Stimulated activated CD8-positive, alpha-beta memory T cell treated with anti-CD3 and anti-CD28 coated beads, Interleukin-12 subunit alpha, Interleukin-12 subunit beta, amount 100 ng/mL, for 24 hours (primary cell): ENCODE data around the gene UBE2N.
A peak's percentile ranks its signal among the peaks of the same experiment; 100 is the strongest.
"Not testable (repeated sequence)": the region's sequence is repeated elsewhere in the genome, so short reads cannot be mapped to it uniquely, and the experiment has no call there.

ENCODE experiments used
- DNase-seq: peaks from one replicate; pipeline ENCODE4 v3.0.0-alpha.2; 2020; ENCODE audit errors: extremely low read depth

Gene UBE2N

GRCh38 chr12:93411060-93411459 lies 30.7 kb downstream of the UBE2N start:
- not testable (repeated sequence) for DNase-seq

GRCh38 chr12:93409343-93410187 lies 32.2 kb downstream of the UBE2N start:
- not testable (repeated sequence) for DNase-seq

GRCh38 chr12:93408813-93409212 lies 32.9 kb downstream of the UBE2N start:
- no peak for DNase-seq

- no peak for DNase-seq
These were observed 33.8 kb downstream of the UBE2N start for GRCh38 chr12:93407963-93408283.

GRCh38 chr12:93407054-93407962 lies 34.4 kb downstream of the UBE2N start:
- no peak for DNase-seq

- no peak for DNase-seq
These were observed 36.5 kb downstream of the UBE2N start for GRCh38 chr12:93404961-93405849.

- DNase-seq, result no peak
These were observed 37.6 kb downstream of the UBE2N start for GRCh38 chr12:93403988-93404803.

- DNase-seq, result no peak
These were observed 39.1 kb downstream of the UBE2N start for GRCh38 chr12:93402333-93403311.

- DNase-seq, result not testable (repeated sequence)
These were observed 42.4 kb downstream of the UBE2N start for GRCh38 chr12:93399183-93399863.

DNA sequence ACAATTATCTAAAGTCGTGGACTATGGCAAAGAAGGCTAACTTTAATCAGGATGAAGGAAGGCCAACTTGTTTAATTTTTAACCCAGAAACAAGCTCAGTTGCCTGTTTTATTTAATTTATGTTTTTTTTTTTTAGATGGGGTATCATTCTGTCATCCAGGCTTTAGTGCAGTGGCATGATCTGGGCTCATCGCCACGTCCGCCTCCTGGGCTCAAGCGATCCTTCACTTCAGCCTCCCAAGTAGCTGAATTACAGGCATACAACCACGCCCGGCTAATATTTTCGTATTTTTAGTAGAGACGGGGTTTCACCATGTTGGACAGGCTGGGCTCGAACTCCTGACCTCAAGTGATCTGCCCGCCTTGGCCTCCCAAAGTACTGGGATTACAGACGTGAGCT lies 44.3 kb downstream of the UBE2N start:
- DNase-seq, result no peak

- no peak for DNase-seq
These were observed 48.3 kb downstream of the UBE2N start for GRCh38 chr12:93393425-93393824.

GRCh38 chr12:93390549-93391297 lies 51.0 kb downstream of the UBE2N start:
- no peak for DNase-seq

GRCh38 chr12:93390031-93390430 lies 51.7 kb downstream of the UBE2N start:
- no peak for DNase-seq

GRCh38 chr12:93387780-93388179 lies 54.0 kb downstream of the UBE2N start:
- DNase-seq, result peak; percentile 45

GRCh38 chr12:93381976-93382437 lies 59.7 kb downstream of the UBE2N start:
- not testable (repeated sequence) for DNase-seq

DNA sequence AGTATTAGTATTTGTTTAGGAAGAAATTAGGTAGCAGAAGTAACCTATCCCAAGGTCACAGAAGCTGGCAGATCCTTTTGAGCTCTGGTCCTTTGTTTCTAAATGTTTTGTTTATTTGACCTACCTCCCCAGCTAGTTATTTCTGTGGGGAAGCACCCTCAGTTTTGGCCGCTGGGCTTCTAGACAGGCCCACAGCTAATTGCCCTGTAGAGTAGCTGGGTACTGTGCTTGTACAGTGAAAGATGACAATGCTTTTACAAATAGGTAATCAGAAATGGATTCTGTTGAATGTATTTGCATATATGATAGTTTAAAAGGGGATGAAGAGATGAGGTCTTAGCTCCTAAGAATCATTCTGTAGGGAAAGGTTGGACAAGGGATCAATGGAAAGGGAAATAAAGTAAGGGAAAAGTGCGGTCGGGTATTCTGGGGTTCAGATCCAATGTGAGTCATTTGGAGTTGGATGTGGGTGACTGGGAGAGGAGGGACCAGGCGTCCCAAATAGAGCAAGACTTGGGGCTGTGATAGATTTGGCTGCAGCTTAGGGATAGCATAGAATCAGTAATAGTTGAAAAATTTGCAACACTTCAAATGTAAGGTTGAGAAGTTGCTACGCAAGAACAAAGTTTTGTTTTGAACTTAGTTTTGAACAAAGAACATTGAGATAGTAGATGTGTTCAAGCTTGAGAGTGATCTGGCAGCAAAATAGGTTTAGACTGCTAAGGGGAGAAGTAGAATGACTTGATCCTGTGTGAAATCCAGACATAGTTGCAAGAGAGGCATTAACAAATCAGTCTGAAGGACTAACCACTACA lies 60.4 kb downstream of the UBE2N start:
- DNase-seq, result no peak

GRCh38 chr12:93380480-93381121 lies 61.1 kb downstream of the UBE2N start:
- no peak for DNase-seq
